ENCODE data around the gene TMCC1. TPM values are rescaled to one million over a fixed set of nuclear protein-coding genes. Genes with fewer than 3 reads are reported as not detected.

The TMCC1 gene
- polyA plus RNA-seq, 1 of the 3 experiments (the other 2 are of a cell fraction), result 7.2 TPM

GRCh38 chr3:129683201-129683600 lies 210.3 kb downstream of the TMCC1 start:
- Histone ChIP-seq H3K27ac (ENCODE audit: low read depth in 2 of 2, low read length in 1 of 2) (no peak overlapping the region), H3F3A (replicated peaks; ENCODE audit: insufficient read depth) (peaks cover 4% of the 10 kb centered on the region), H2AFZ (ENCODE audit: low read depth) (no peak overlapping the region), H3K4me1 (ENCODE audit: control insufficient read depth in 1 of 2, insufficient read depth in 2 of 2, low read depth in 1 of 2, low read length in 1 of 2) (peaks cover 6 to 14% of the 10 kb centered on the region in 2 experiments), H3K27me3 (ENCODE audit: insufficient read depth) (no peaks in the 10 kb centered on the region), H3K36me3 (replicated peaks in 1 of 2; ENCODE audit: control insufficient read depth in 1 of 2, insufficient read depth in 2 of 2, low read length in 1 of 2) (no peaks in the 10 kb centered on the region), H4K20me1 (ENCODE audit: insufficient read depth) (no peaks in the 10 kb centered on the region), H3K4me2 (no peak overlapping the region), H3K9me3 (no peaks in the 10 kb centered on the region), H3K4me3 (ENCODE audit: low read depth in 2 of 2, low read length in 1 of 2) (no peak overlapping the region), H3K9ac (no peak overlapping the region), H3K9me2 (no peaks in the 10 kb centered on the region), H3K79me2 (ENCODE audit: insufficient read depth) (peaks cover 16% of the 10 kb centered on the region; the same call in 1 of the 2 replicates)
- CTCF ChIA-PET, result interaction anchor here (0.7 to 1.8 kb wide), 5 partner anchors 20 to 1695 kb away, joined by 3 to 4 read pairs (median 3); no protein-coding TSS in a partner anchor
- no peak for TF ChIP-seq NRF1 (IDR thresholded peaks at IDR 0.05; ENCODE audit: low read depth, low read length)
- DNase-seq, result no peak
- POLR2A ChIA-PET, result no interaction called here
- 92% methylated on average over 2 of the region's 2 CpGs for WGBS (ENCODE audit: low lambda C conversion rate)

DNA sequence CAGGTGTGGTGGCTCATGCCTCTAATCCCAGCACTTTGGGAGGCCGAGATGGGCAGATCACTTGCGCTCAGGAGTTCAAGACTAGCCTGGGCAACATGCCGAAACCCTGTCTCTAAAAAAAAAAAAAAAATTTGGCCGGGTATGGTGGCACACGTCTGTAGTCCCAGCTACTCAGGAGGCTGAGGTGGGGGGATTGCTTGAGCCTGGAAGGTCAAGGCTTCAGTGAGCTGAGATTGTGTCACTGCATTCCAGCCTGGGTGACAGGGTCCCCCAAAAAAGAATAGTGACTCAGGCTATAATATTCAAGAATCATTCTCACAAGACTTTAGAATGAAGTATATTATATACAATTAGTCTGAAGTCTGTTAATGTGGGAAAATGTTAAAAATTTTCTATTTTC lies 216.5 kb downstream of the TMCC1 start:
- Histone ChIP-seq H3K4me2 (no peak overlapping the region), H3K9me2 (no peaks in the 10 kb centered on the region), H3K27me3 (ENCODE audit: insufficient read depth) (no peaks in the 10 kb centered on the region), H3K36me3 (replicated peaks in 1 of 2; ENCODE audit: control insufficient read depth in 1 of 2, insufficient read depth in 2 of 2, low read length in 1 of 2) (no peaks in the 10 kb centered on the region), H3K9me3 (no peaks in the 10 kb centered on the region), H3K4me1 (ENCODE audit: control insufficient read depth in 1 of 2, insufficient read depth in 2 of 2, low read depth in 1 of 2, low read length in 1 of 2) (no peaks in the 10 kb centered on the region; a peak in 1 of 4 replicates), H4K20me1 (ENCODE audit: insufficient read depth) (no peaks in the 10 kb centered on the region), H2AFZ (ENCODE audit: low read depth) (no peak overlapping the region), H3K4me3 (ENCODE audit: low read depth in 2 of 2, low read length in 1 of 2) (no peak overlapping the region), H3K9ac (no peak overlapping the region), H3F3A (replicated peaks; ENCODE audit: insufficient read depth) (no peaks in the 10 kb centered on the region), H3K27ac (ENCODE audit: low read depth in 2 of 2, low read length in 1 of 2) (no peak overlapping the region), H3K79me2 (ENCODE audit: insufficient read depth) (no peaks in the 10 kb centered on the region)
- WGBS (ENCODE audit: low lambda C conversion rate), result 92% methylated on average over 5 of the region's 5 CpGs
- ChIA-PET POLR2A (no interaction called here), CTCF (interaction anchor here (1.1 to 1.2 kb wide), 2 partner anchors 187 to 257 kb away, joined by 3 read pairs; no protein-coding TSS in a partner anchor)
- no peak for DNase-seq
- no peak for TF ChIP-seq CHD2 (IDR thresholded peaks at IDR 0.05; ENCODE audit: low read length, partially characterized antibody)
- TF ChIP-seq TAF1 (IDR thresholded peaks at IDR 0.05; ENCODE audit: borderline replicate concordance, low read depth, low read length), result no peak
- no peak for TF ChIP-seq CTCF (IDR thresholded peaks at IDR 0.05)
- no peak for TF ChIP-seq USF1 (IDR thresholded peaks at IDR 0.05; ENCODE audit: borderline replicate concordance, low read depth)
- TF ChIP-seq SMC3 (IDR thresholded peaks at IDR 0.05; ENCODE audit: low read depth, low read length), result no peak
- TF ChIP-seq FOSL2 (IDR thresholded peaks at IDR 0.05; ENCODE audit: borderline replicate concordance, low read depth), result no peak
- no peak for TF ChIP-seq MAX (IDR thresholded peaks at IDR 0.05; ENCODE audit: low read depth)
- TF ChIP-seq EZH2phosphoT487 (IDR thresholded peaks at IDR 0.05; ENCODE audit: borderline replicate concordance, low read depth), result no peak
- no peak for TF ChIP-seq JUND (IDR thresholded peaks at IDR 0.05)
- TF ChIP-seq, protein P1, sequence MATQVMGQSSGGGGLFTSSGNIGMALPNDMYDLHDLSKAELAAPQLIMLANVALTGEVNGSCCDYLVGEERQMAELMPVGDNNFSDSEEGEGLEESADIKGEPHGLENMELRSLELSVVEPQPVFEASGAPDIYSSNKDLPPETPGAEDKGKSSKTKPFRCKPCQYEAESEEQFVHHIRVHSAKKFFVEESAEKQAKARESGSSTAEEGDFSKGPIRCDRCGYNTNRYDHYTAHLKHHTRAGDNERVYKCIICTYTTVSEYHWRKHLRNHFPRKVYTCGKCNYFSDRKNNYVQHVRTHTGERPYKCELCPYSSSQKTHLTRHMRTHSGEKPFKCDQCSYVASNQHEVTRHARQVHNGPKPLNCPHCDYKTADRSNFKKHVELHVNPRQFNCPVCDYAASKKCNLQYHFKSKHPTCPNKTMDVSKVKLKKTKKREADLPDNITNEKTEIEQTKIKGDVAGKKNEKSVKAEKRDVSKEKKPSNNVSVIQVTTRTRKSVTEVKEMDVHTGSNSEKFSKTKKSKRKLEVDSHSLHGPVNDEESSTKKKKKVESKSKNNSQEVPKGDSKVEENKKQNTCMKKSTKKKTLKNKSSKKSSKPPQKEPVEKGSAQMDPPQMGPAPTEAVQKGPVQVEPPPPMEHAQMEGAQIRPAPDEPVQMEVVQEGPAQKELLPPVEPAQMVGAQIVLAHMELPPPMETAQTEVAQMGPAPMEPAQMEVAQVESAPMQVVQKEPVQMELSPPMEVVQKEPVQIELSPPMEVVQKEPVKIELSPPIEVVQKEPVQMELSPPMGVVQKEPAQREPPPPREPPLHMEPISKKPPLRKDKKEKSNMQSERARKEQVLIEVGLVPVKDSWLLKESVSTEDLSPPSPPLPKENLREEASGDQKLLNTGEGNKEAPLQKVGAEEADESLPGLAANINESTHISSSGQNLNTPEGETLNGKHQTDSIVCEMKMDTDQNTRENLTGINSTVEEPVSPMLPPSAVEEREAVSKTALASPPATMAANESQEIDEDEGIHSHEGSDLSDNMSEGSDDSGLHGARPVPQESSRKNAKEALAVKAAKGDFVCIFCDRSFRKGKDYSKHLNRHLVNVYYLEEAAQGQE (IDR thresholded peaks at IDR 0.05; ENCODE audit: low read depth, low read length), result no peak
- no peak for TF ChIP-seq IRF3 (IDR thresholded peaks at IDR 0.05; ENCODE audit: low read depth, low read length)
- TF ChIP-seq RCOR1 (IDR thresholded peaks at IDR 0.05; ENCODE audit: low read length), result no peak
- TF ChIP-seq PBX3 (IDR thresholded peaks at IDR 0.05), result no peak
- no peak for TF ChIP-seq MXI1 (IDR thresholded peaks at IDR 0.05; ENCODE audit: low read depth, low read length)
